ENCODE data around the gene CCL28. TPM values are rescaled to one million over a fixed set of nuclear protein-coding genes. Genes with fewer than 3 reads are reported as not detected.

The CCL28 gene
- total and polyA plus RNA-seq, 2 donors (not counting 3 experiments of a cell fraction or from before 2014, with no cell fraction given) = 1.2 to 1.8 TPM

DNA sequence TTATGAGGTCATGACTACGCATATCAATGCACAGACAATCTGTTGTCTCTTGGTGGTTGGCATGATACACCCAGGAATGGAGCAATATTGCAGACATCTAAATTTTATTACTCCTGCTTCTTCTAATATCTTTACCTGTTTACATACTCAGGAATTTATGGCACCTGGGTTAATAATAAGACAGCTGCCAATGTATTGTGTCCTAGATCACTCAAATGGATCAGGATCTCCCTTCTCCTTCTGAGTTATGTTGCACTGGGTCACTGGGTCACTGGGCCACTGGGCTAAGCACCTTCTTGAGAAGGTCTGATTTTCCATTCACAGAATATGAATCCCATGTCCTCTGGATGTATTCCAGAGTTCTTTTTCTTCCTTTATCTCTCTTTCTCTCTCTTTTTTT, 41.8 kb downstream of the CCL28 start:
- Histone ChIP-seq H3K36me3 (ENCODE audit: control insufficient read depth in 2 of 2, extremely low read depth in 1 of 2, insufficient read depth in 2 of 2, low read length in 2 of 2) (no peaks in the 10 kb centered on the region), H3K4me3 (replicated peaks in 1 of 3; ENCODE audit: insufficient read depth in 1 of 3, low read depth in 1 of 3, low read length in 3 of 3) (no peak overlapping the region), H2AFZ (ENCODE audit: low read depth, low read length) (no peak overlapping the region), H3K4me2 (ENCODE audit: insufficient read depth, low read length) (no peak overlapping the region), H3K27ac (ENCODE audit: insufficient read depth, low read depth, low read length) (no peak overlapping the region), H3K27me3 (ENCODE audit: control insufficient read depth in 2 of 2, insufficient read depth in 2 of 2, low read length in 2 of 2) (no peaks in the 10 kb centered on the region), H3K9me3 (replicated peaks; ENCODE audit: control insufficient read depth, insufficient read depth, low read length) (no peaks in the 10 kb centered on the region), H3K9me1 (replicated peaks; ENCODE audit: control insufficient read depth, extremely low read depth, insufficient read depth, low read length) (no peaks in the 10 kb centered on the region), H4K20me1 (replicated peaks; ENCODE audit: control insufficient read depth, extremely low read depth, insufficient read depth, low read length) (no peaks in the 10 kb centered on the region), H3K4me1 (ENCODE audit: control insufficient read depth, extremely low read depth, insufficient read depth, low read length) (no peaks in the 10 kb centered on the region), H3K79me2 (ENCODE audit: control insufficient read depth, insufficient read depth, low read length) (no peaks in the 10 kb centered on the region), H3K9ac (replicated peaks; ENCODE audit: extremely low read depth, insufficient read depth, low read length) (no peak overlapping the region)
- ChIA-PET POLR2A (no interaction called here), CTCF (no interaction called here)
- TF ChIP-seq EZH2 (IDR thresholded peaks at IDR 0.05; ENCODE audit: borderline replicate concordance, low read depth, low read length, severe bottlenecking) (no peak), FOS (IDR thresholded peaks at IDR 0.05; ENCODE audit: borderline replicate concordance, insufficient read depth, low read length) (no peak), GATA2 (IDR thresholded peaks at IDR 0.05; ENCODE audit: insufficient read depth, insufficient read length, low read depth, low read length) (no peak), JUN (IDR thresholded peaks at IDR 0.05; ENCODE audit: borderline replicate concordance, insufficient read depth, insufficient read length, low read depth) (no peak), POLR2AphosphoS5 (IDR thresholded peaks at IDR 0.05; ENCODE audit: insufficient read depth, low read depth, low read length) (no peak), POLR2A (IDR thresholded peaks at IDR 0.05; ENCODE audit: low read depth, low read length) (no peak), MYC (IDR thresholded peaks at IDR 0.05; ENCODE audit: low read depth, low read length) (no peak)
- TF ChIP-seq, protein P1, sequence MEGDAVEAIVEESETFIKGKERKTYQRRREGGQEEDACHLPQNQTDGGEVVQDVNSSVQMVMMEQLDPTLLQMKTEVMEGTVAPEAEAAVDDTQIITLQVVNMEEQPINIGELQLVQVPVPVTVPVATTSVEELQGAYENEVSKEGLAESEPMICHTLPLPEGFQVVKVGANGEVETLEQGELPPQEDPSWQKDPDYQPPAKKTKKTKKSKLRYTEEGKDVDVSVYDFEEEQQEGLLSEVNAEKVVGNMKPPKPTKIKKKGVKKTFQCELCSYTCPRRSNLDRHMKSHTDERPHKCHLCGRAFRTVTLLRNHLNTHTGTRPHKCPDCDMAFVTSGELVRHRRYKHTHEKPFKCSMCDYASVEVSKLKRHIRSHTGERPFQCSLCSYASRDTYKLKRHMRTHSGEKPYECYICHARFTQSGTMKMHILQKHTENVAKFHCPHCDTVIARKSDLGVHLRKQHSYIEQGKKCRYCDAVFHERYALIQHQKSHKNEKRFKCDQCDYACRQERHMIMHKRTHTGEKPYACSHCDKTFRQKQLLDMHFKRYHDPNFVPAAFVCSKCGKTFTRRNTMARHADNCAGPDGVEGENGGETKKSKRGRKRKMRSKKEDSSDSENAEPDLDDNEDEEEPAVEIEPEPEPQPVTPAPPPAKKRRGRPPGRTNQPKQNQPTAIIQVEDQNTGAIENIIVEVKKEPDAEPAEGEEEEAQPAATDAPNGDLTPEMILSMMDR (IDR thresholded peaks at IDR 0.05; ENCODE audit: extremely low read depth in 1 of 2, insufficient read depth in 1 of 2, low read depth in 1 of 2, low read length in 2 of 2) = no peak
- TF ChIP-seq, protein P2, sequence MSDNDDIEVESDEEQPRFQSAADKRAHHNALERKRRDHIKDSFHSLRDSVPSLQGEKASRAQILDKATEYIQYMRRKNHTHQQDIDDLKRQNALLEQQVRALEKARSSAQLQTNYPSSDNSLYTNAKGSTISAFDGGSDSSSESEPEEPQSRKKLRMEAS (IDR thresholded peaks at IDR 0.05; ENCODE audit: insufficient read depth, insufficient read length) = no peak
- intact Hi-C loops (cut with micrococcal nuclease) = no loop called here
- FAIRE-seq (no peak), DNase-seq (ENCODE audit: low read depth, low spot score) (no peak)
- dilution Hi-C loops (cut with MboI; ENCODE audit: extremely low pct_ligation_motif_present, low sequenced_read_pairs) = no loop called here
- no TSS peak for BruUV-seq (replicated peaks)

Data from endothelial cell of umbilical vein (primary cell).